Heart left ventricle (tissue), 13 donors: ENCODE measurements around the gene DCN.

Source experiments
- POLR2A ChIP-seq, 2 donors: fragments of 450-650 bp; IDR thresholded peaks; one replicate each; pipeline ENCODE4 v1.6.1; 2017; ENCODE audit warnings: antibody characterized with exemption in 2 of 2, mild to moderate bottlenecking in 2 of 2, moderate library complexity in 2 of 2
- TF ChIP-seq, protein P1 (sequence below), 12 donors: fragments of 200-600 bp; sonication (generic) in 4 of 12; IDR thresholded peaks; one replicate each; pipeline versions ENCODE4 v1.5.0 to v1.8.0; 2018 to 2022; ENCODE audit warnings: antibody characterized with exemption in 12 of 12, mild to moderate bottlenecking in 5 of 12
- donor health status: ischemic (EF 13 %, LVEDD 7.1; RV severe dilation, severe dysfunction).
- donor health status: DM: no; HTN: yes; CAD: no.
- donor health status: DM: no; HTN: no; CAD: no.
- donor health status: ischemic (EF 25% LVEDD 6.9; RV normal size, moderate dysfunction).
- donor health status: ischemic (EF 25% LVEDD 5.7; RV mildly dilated, moderate dysfunction).
- donor health status: ischemic (EF 35%, LVEDD 5.7; RV mildly dilated, moderate dysfunction).
- donor health status: nonischemic (EF 11% LVEDD 7.7; RV severe dilation, severe dysfunction).
- donor health status: DM: yes; HTN: yes; CAD: no.
- donor health status: PGD.
- donor health status: ischemic (EF 29% LVEDD 5.4; RV normal size, mild dysfunction).
- donor health status: nonischemic (EF 23%, LVEDD 6.1; RV moderate dilation, normal function).

DNA sequence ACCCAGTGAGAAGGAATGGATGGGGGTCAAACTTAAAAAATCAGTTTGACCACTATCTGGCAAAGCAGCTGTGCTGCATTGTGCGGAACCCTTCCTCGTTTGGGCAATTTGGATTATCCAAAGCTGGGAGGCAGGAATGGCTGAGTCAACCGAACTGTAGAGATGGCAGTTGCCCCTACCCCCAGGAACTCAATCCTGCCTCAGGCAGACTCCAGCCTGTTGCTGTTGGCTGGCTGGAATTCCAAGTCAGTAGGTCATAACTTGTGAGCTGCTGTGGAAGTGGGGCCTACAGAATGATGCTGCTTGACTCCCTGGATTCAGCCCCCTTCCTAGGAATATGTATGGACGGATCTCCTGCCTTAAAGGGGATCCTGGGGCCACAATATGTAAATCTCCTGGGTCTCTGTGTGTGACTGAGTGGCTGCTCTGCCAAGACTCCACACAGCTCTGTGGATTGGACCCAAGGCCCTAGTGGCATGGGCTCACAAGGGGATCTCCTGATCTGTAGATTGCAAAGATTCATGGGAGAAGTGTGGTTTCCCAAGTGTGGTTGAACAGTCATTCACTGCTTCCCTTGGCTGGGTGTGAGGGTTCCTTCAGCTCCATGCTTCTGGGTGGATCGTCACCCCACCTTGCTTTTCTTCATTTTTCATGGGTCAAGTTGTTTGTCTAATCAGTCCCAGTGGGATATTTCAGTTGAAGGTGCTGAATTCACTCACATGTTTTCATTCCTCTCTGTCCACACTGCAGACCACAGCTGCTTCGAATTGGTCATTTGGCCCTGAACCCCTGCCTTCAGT is 90.5 kb downstream of the DCN start:
- TF ChIP-seq, protein P1, sequence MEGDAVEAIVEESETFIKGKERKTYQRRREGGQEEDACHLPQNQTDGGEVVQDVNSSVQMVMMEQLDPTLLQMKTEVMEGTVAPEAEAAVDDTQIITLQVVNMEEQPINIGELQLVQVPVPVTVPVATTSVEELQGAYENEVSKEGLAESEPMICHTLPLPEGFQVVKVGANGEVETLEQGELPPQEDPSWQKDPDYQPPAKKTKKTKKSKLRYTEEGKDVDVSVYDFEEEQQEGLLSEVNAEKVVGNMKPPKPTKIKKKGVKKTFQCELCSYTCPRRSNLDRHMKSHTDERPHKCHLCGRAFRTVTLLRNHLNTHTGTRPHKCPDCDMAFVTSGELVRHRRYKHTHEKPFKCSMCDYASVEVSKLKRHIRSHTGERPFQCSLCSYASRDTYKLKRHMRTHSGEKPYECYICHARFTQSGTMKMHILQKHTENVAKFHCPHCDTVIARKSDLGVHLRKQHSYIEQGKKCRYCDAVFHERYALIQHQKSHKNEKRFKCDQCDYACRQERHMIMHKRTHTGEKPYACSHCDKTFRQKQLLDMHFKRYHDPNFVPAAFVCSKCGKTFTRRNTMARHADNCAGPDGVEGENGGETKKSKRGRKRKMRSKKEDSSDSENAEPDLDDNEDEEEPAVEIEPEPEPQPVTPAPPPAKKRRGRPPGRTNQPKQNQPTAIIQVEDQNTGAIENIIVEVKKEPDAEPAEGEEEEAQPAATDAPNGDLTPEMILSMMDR (IDR thresholded peaks at IDR 0.05), result no peak
- TF ChIP-seq POLR2A (IDR thresholded peaks at IDR 0.05), result no peak
